Right cardiac atrium (tissue), 5 donors: ENCODE data around the gene SAP130. TPM values are rescaled to one million over a fixed set of nuclear protein-coding genes. Genes with fewer than 3 reads are reported as not detected.
A peak's percentile ranks its signal among the peaks of the same experiment; 100 is the strongest.

Experiments
- ATAC-seq, 2 donors: fragments of 200-7000 bp; cut with Tn5 transposase; one replicate each; pipeline versions ENCODE4 v1.8.0 to v1.9.1; 2020; ENCODE audit warnings: moderate library complexity in 2 of 2, mild to moderate bottlenecking in 1 of 2
- DNase-seq, 3 donors: peaks; one replicate each; pipeline ENCODE4 v3.0.0-alpha.2; 2020
- H3K27ac ChIP-seq: one replicate; pipeline ENCODE4 v1.5.1; 2013; ENCODE audit warnings: mild to moderate bottlenecking, low read length, control low read depth, moderate library complexity
- H3K27me3 ChIP-seq: one replicate; pipeline ENCODE4 v1.6.1; 2013; ENCODE audit not compliant: control insufficient read depth, insufficient read depth
- H3K4me1 ChIP-seq: one replicate; pipeline ENCODE4 v1.6.1; 2013; ENCODE audit warnings: low read length; ENCODE audit not compliant: control insufficient read depth, insufficient read depth
- H3K4me3 ChIP-seq: one replicate; pipeline ENCODE4 v1.5.1; 2013; ENCODE audit warnings: low read length, control low read depth
- H3K9me3 ChIP-seq: one replicate; pipeline ENCODE4 v1.6.1; 2013; ENCODE audit warnings: low read length; ENCODE audit not compliant: control insufficient read depth
- WGBS: extraction: QIAGEN DNeasy Blood & Tissue Kit; methylation state at CpG from one replicate; pipeline ENCODE4 v1.1.7; 2013; 5-methylcytosine and 5-hydroxymethylcytosine counted together
- intact Hi-C, 4 donors: fragments of 100-400 bp; cut with DNase I; formaldehyde crosslinking; loops; one replicate each; pipeline versions ENCODE4 v1.11.0 to v1.14.0; 2022 to 2023
- polyA plus RNA-seq: library from polyadenylated mRNA; stranded (reverse); fragments of 200-250 nt; gene quantifications from one replicate; pipeline ENCODE4 v1.2.3, GENCODE V29; 2013
- total RNA-seq, 4 donors: library from RNA; stranded (reverse); fragmentation: NEBNext Ultra II Directional; extraction: Animal tissue kit (Norgen Biotek cat#: 25700); gene quantifications; one replicate each; pipeline ENCODE4 v1.2.1, GENCODE V29; 2021
- donor health status: healthy with polysubstance abuse.
- donor health status: DM: no; HTN: yes; CAD: no.
- donor health status: DM: no; HTN: no; CAD: no.
- donor health status: DM: no; HTN: yes; CAD: no; lungs with severe emphysema.
- donor health status: DM: yes; HTN: yes; CAD: no.

The SAP130 gene
- total and polyA plus RNA-seq, 5 donors: 5.7 to 15.0 (median 12.5) TPM

DNA sequence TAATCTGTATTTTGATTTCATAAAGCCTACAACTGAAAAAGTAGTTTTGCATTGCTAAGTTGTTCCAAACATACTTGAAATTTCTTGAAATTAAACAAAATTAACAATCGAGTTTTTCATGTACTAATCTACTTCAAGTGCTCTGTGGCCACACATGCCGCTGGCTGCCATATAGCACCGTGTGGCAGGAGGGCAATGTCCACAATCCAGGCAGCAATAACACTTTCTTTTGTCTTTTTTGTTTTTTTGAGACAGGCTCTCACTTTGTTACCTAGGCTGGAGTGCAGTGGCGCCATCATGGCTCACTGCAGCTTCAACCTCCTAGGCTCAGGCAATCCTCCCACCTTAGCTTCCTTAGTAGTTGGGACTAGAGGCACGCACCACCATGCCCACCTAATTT, 36.1 kb downstream of the SAP130 start:
- H3K4me1 ChIP-seq: no peaks in the 10 kb centered on the region
- no peaks in the 10 kb centered on the region for H3K9me3 ChIP-seq
- ATAC-seq (no peak), DNase-seq (no peak)
- no peak overlapping the region for H3K4me3 ChIP-seq
- no peaks in the 10 kb centered on the region for H3K27me3 ChIP-seq
- intact Hi-C loops: no loop called here
- WGBS: 92% methylated on average over 5 of the region's 5 CpGs
- H3K27ac ChIP-seq: no peak overlapping the region

DNA sequence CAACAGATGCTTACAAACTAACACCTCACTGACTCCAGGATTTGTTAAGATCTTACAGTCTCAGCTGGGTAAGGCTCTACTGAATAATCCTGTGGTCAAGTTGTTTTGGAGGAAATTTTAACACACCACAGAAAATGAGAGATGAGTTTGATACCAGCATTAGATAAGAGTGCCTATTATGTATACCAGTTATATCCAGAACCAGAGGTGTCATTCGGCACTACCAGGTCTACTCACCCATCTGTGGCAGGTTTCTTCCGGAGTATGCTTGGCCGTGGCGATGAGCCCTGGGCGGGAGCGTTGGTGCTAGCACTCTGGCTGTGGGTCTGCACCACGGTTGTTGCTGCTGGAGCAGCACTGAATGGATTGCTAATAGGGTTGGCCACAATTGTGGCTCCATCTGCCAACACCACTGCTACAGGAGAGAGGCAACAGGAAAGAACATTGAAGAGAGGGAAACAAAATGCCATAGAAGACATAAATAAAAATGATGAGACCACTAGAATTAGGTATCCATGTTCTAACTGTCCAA, 41.2 kb downstream of the SAP130 start:
- DNase-seq (no peak), ATAC-seq (peak in 1 of 2 donors; percentile 35)
- Histone ChIP-seq H3K4me3 (no peak overlapping the region), H3K27ac (no peak overlapping the region), H3K4me1 (no peaks in the 10 kb centered on the region), H3K9me3 (no peaks in the 10 kb centered on the region), H3K27me3 (no peaks in the 10 kb centered on the region)
- WGBS: 92% methylated on average over 7 of the region's 7 CpGs
- intact Hi-C loops: no loop called here

DNA sequence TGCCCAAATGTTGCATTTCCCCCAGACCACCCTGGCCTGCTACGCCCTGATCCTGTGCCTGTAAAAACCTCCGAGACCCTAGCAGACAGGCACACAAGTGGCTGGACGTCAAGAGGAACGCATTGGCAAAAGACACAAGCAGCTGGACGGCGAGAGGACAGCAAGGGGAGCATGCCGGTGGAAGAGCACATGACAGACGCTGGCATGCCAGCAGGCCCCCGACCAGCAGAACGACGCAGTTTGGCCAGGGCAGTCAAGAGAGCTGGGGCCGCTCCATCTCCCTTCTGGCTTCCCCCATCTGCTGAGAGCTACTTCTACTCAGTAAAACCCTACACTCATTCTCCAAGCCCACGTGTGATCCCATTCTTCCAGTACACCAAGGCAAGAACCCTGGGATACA, 42.1 kb downstream of the SAP130 start:
- no peaks in the 10 kb centered on the region for H3K4me1 ChIP-seq
- WGBS: 76% methylated on average over 13 of the region's 13 CpGs

DNA sequence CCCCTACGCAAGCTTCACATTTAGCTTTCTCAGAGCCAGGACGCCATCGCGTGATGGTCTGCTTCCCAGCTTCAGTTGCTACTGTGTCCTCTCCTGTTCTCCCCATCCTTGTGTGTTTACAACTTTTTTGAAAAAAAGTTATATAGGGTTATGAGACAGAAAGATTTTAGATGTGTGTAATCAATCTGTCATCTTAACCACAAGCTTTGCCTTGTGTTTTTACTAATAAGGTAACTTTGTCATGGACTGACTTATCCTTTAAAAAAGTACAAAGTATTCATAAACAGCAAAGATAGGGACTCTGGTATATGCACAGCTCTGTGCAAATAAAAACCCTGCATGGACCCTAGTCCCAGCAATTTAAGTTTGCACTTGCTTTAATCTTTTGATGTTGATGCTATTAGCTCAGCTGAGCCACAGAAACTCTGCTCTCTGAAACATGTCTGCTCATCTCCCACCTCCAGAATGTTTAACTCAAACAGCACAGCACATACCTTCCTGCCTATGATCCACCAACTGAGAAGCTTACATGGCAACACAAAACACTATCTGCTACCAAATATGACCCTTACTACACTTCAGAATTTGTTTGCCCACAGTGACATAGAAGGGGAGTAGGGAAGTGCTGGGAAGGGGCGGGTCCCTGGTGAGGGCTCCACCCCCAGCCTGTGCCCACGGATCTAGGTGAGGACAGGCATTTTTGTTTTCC, 42.7 kb downstream of the SAP130 start:
- Histone ChIP-seq H3K4me3 (no peak overlapping the region), H3K27ac (no peak overlapping the region), H3K9me3 (no peaks in the 10 kb centered on the region), H3K4me1 (no peaks in the 10 kb centered on the region), H3K27me3 (no peaks in the 10 kb centered on the region)
- intact Hi-C loops: no loop called here
- DNase-seq (no peak), ATAC-seq (peak in 1 of 2 donors; percentile 30)
- WGBS: 85% methylated on average over 6 of the region's 6 CpGs

More for the DNA sequence above, 42.1 kb downstream of the SAP130 start:
- DNase-seq (no peak), ATAC-seq (peak; percentile 57)
- Histone ChIP-seq H3K4me3 (no peak overlapping the region), H3K27ac (no peak overlapping the region), H3K27me3 (no peaks in the 10 kb centered on the region), H3K9me3 (no peaks in the 10 kb centered on the region)
- intact Hi-C loops: no loop called here

DNA sequence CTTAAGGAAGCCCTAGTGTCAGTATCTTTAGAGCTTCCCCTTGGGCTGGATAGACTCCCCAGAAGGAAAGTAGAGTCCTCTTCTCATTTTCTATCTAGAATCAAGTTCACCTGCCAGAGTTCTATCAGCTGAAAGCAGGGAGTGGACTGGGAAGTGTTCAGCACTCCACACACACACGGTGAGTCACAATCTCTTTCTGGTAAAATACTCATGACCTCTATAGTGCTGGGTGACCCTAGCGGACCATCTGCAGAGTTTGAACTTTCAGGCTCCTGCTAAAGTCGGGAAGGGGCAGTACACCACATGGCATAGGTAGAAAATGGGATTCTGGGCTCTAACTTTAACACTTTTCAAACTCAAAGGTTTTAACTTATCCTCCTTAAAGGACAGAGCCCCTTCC, 43.3 kb downstream of the SAP130 start:
- intact Hi-C loops: no loop called here
- ATAC-seq: peak in 1 of 2 donors; percentile 18
- no peaks in the 10 kb centered on the region for H3K4me1 ChIP-seq
- WGBS: 70% methylated on average over 3 of the region's 3 CpGs
- H3K4me3 ChIP-seq: no peak overlapping the region
- no peaks in the 10 kb centered on the region for H3K9me3 ChIP-seq
- H3K27ac ChIP-seq: no peak overlapping the region
- DNase-seq: no peak
- no peaks in the 10 kb centered on the region for H3K27me3 ChIP-seq

DNA sequence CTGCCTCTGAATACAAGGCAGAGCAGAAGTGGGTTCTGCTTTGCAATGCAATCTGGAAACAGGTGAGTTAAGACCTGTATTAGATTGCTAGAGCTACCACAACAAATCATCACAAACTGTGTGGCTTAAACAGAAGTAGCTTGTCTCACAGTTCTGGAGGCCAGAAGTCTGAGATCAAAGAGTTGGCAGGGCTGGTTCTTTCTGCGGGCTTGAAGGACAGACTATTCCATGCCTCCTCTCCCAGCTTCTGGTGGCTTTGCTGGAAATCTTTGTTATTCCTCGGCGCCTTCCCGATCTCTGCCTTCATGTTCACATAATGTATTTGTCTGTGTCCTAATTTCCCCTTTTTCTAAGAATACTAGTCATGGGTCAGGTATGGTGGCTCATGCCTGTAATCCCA, 58.4 kb downstream of the SAP130 start:
- H3K27me3 ChIP-seq: no peaks in the 10 kb centered on the region
- H3K4me3 ChIP-seq: no peak overlapping the region
- ATAC-seq (no peak), DNase-seq (no peak)
- intact Hi-C loops: no loop called here
- H3K9me3 ChIP-seq: no peaks in the 10 kb centered on the region
- no peaks in the 10 kb centered on the region for H3K4me1 ChIP-seq
- WGBS: 96% methylated on average over 4 of the region's 4 CpGs
- no peak overlapping the region for H3K27ac ChIP-seq

DNA sequence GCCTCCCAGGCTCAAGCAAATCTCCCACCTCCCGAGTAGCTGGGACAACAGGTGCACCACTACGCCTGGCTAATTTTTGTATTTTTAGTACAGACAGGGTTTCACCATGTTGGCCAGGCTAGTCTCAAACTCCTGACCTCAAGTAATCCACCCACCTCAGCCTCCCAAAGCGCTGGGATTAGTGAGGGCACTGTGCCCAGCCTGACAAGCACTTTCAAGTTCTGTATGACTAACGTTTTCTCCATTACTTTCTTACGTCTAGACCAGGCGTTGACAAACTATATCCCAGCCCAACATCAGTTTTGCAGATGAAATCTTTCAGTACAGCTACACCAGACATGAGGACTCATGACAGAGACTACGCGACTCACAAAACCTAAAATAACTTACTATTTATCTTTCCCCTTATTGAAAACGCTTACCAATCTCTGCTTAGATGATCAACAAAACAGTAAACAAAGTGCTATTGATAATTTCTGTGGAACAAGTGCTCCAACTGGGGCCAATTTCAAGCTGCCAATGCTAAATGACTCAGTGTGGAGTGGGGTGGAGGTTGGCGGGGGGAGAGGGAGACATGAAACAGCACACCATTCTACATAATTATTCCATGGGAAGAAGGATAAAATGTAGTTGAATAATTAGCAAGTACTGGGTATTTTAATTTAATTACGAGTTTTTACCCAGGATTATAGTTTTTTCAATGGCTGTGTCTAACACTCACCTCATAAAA, 59.1 kb downstream of the SAP130 start:
- no peak for ATAC-seq
- intact Hi-C loops: no loop called here

DNA sequence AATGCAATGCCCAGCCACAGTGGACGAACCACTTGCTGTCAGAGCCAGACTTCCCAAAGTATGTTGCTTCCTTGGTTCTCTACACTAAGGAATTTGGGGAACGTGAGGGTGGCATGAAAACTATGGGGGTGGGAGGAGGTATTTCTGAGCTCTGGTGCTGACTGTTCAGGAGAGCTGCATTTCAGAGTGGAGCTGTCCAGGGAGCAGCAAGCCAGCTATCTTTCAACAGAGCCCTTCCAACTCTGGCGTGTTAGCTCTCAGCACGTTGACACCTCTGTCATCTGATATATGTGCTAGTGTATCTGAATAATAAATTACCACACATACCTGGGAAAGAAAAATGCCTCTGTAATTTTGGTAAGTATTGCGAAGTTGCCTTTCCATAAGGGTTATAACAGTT, 66.1 kb downstream of the SAP130 start:
- ATAC-seq (peak; percentile 73 to 94), DNase-seq (peak in 1 of 3 donors; percentile 68)
- Histone ChIP-seq H3K27me3 (no peaks in the 10 kb centered on the region), H3K27ac (no peak overlapping the region), H3K4me1 (no peaks in the 10 kb centered on the region), H3K9me3 (no peaks in the 10 kb centered on the region), H3K4me3 (no peak overlapping the region)
- 64% methylated on average over 5 of the region's 5 CpGs for WGBS
- intact Hi-C loops: no loop called here

More for the DNA sequence above, 59.1 kb downstream of the SAP130 start:
- no peaks in the 10 kb centered on the region for H3K9me3 ChIP-seq
- no peak overlapping the region for H3K4me3 ChIP-seq
- no peak overlapping the region for H3K27ac ChIP-seq
- no peaks in the 10 kb centered on the region for H3K27me3 ChIP-seq
- no peaks in the 10 kb centered on the region for H3K4me1 ChIP-seq
- no peak for DNase-seq
- 90% methylated on average over 11 of the region's 11 CpGs for WGBS

DNA sequence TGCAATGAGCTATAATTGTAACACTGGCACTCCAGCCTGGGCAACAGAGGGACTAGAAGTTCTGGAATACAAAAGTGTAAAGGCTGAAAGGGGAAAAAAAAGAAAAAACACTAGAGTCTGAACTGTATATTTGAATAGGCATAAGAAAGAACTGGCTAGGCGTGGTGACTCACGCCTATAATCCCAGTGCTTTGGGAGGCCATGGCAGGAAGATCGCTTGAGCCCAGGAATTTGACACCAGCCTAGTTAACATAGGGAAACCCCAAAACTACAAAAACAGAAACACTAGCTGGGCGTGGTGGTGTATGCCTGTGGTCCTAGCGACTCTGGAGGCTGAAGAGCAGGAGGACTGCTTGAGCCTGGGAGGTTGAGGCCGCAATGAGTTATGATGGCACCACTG, 70.6 kb downstream of the SAP130 start:
- Histone ChIP-seq H3K27ac (no peak overlapping the region), H3K27me3 (no peaks in the 10 kb centered on the region), H3K4me1 (no peaks in the 10 kb centered on the region), H3K9me3 (no peaks in the 10 kb centered on the region), H3K4me3 (no peak overlapping the region)
- no peak for ATAC-seq
- no peak for DNase-seq
- WGBS: 98% methylated on average over 6 of the region's 6 CpGs
- intact Hi-C loops: no loop called here

DNA sequence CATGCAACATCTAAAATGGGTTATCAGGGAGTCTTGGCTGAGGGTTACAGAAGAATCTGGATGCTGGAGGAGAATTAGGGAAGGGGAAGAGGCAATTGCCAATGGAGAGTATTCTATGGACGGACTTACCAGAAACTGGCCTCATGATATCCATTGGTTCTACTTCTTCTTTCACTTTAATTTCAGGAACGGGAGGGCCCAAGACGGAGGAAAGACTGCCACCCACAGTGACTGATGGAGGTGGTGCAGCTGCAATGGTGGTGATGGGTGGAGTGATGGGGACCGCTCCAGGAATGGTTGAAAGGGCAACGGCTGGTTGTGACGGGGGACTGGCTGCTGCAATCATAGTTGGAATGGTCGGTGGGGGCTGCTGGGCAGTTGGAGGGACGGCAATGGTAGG, 73.0 kb downstream of the SAP130 start:
- no peak overlapping the region for H3K27ac ChIP-seq
- WGBS: 84% methylated on average over 8 of the region's 8 CpGs
- peaks cover 1% of the 10 kb centered on the region for H3K4me1 ChIP-seq
- intact Hi-C loops: no loop called here
- no peaks in the 10 kb centered on the region for H3K27me3 ChIP-seq
- DNase-seq (no peak), ATAC-seq (no peak)
- no peaks in the 10 kb centered on the region for H3K9me3 ChIP-seq
- no peak overlapping the region for H3K4me3 ChIP-seq

DNA sequence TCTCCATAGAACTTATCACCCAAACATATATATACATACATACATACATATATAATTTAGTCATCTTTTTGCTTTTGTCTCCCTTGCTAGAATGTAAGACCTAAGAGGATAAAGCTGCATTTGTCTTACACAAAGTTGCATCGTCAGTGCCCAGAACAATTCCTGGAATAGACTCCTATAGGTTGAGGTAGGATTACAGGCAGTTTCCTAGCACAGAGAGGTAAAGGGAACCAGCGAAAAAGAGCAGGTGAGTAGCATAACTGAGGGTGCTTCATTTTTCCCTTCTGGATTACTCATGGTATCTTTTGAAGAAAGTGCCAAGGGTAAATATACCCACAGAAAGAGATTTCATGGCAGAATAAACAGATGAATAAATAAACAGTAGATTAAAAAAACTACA, 74.0 kb downstream of the SAP130 start:
- no peak for DNase-seq
- intact Hi-C loops: no loop called here
- no peak for ATAC-seq
- Histone ChIP-seq H3K27me3 (no peaks in the 10 kb centered on the region), H3K4me3 (no peak overlapping the region), H3K4me1 (peaks cover 1% of the 10 kb centered on the region), H3K27ac (peak overlapping the region; percentile 70), H3K9me3 (no peaks in the 10 kb centered on the region)
- WGBS: 83% methylated on average over 2 of the region's 2 CpGs
